GM19455 (cell line): Measurements from ENCODE around the gene LCN6.

ENCODE experiments used
- ATAC-seq: cut with Tn5 transposase; IDR thresholded peaks from one replicate; pipeline ENCODE4 v1.9.1; 2021; ENCODE audit not compliant: unreplicated experiment

Gene LCN6

DNA sequence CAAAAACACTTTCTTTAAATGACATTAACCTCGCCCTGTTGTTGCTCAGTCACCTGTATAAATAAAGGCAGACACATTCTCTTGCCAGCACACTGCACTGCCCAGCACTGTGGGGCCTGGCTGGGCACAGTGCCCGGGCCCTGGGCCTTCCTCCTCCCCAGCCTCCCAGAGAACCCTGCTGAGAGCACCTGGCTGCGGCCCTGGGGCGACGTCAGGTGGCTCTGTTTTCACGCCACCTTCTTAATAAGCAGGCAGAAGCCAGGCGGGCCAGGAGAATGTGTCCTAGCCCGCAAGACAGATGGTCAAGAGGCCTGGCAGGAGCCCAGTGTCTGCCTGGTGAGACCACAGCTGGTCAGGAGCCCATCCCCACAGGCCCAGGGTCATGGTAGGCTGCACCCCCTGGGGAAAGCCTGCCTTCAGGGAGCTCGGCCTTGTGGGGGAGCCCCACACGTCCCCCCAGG is 52.9 kb downstream of the LCN6 start:
- ATAC-seq = no peak

DNA sequence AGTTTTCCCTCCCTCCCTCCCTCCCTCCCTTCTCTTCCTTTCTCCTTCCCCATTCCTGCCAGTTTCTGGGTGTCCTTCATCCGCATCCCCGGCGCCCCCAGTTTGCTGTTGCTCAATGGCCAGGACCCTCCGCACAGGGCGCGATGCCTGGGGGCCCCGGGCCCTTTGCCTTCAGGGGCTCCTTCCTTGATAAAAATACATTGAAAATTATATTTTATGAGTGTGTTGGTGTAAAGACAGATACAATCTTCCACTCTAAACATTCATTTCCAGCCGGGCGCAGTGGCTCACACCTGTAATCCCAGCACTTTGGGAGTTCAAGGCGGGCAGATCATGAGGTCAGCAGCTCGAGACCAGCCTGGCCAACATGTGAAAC is 53.5 kb downstream of the LCN6 start:
- no peak for ATAC-seq

DNA sequence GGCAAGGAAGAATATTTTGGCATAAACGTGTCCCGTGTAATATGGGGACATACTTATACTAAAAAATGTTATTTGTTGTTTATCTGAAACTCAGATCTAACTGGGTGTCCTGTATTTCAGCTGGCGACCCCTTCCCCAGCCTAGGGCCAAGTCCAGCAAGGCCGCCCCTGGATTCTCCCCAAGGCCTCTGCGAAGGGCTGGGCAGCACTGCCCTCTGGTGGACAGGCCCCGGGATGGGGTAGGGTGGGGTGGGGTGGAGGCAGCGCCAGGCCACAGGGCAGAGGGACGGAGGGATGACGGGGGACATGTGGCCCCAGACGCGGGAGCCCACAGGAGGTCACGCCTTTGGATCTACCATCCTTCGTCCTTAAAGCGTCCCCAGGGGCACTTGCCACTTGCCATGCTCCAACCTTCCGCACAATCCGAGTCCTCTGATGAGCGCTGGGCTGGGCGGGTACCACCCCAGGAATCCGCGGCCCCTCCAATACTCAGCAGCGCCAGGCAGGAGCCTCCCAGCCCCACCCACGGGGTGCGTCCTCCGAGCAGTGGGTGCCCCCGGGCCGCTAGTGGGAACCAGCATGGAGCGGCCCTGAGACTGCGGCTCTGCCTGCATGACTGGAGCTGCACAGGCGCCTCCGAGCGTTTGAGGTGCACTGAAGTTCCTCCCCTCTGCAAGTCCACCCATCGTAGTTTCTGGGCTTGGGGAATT is 54.0 kb downstream of the LCN6 start:
- ATAC-seq = no peak
